ENCODE results near the gene GPR151.

DNA sequence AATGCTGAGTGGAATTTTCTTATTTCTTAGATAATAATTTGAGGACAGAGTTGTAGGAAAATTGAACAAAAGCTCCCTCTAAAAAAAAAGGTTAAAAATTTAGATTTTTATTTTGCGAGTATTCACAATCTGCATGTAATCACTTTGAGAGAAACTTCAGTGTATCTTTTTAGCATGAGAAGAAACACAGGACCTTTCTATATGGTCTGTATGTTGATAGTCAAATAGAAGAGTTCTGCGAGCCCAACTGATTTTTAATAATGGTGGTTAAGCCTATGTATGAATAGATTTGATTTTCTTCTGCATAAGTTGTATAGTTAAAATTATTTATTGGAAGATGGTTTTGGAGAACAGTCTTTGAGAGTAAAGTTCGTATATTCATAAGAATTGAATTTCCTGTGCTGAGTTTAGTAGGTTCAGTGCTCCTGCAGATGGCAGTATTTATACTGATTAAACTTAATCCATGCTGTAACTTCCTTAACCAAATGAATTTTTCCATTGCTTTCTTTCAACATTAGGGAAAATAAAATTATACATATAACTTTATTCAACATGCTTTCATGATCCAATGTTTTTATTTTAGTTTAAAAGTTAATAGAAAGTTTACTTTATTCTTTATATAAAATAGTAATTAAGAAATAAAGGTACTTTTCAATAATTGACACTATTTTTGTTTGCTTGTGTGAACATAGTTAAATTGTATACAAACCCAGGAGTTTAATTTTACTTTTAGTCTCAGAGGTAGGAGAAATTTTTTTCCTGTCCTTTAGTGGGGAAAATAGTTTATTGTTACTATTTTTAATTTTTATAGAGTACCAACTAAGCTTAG lies 49.3 kb downstream of the GPR151 start:
- TF ChIP-seq EZH2phosphoT487 (IDR thresholded peaks at IDR 0.05; ENCODE audit: borderline replicate concordance, low read length): no peak
- TF ChIP-seq, protein P1, sequence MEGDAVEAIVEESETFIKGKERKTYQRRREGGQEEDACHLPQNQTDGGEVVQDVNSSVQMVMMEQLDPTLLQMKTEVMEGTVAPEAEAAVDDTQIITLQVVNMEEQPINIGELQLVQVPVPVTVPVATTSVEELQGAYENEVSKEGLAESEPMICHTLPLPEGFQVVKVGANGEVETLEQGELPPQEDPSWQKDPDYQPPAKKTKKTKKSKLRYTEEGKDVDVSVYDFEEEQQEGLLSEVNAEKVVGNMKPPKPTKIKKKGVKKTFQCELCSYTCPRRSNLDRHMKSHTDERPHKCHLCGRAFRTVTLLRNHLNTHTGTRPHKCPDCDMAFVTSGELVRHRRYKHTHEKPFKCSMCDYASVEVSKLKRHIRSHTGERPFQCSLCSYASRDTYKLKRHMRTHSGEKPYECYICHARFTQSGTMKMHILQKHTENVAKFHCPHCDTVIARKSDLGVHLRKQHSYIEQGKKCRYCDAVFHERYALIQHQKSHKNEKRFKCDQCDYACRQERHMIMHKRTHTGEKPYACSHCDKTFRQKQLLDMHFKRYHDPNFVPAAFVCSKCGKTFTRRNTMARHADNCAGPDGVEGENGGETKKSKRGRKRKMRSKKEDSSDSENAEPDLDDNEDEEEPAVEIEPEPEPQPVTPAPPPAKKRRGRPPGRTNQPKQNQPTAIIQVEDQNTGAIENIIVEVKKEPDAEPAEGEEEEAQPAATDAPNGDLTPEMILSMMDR (IDR thresholded peaks at IDR 0.05; ENCODE audit: low read depth, low read length, poor library complexity, severe bottlenecking): peak; percentile 45

All from DOHH2 (cell line).